T-cell (primary cell): ENCODE data around the gene TWIST2. TPM values are rescaled to one million over a fixed set of nuclear protein-coding genes. Genes with fewer than 3 reads are reported as not detected.

Experiments used
- ATAC-seq, 4 experiments: fragments of 200-7000 bp in 3 of 4; fragments of 150-1000 bp in 1 of 4; cut with Tn5 transposase; replicated peaks in 1 of 4; 1 replicate in 3 of 4; 2 replicates in 1 of 4; pipeline ENCODE4 v1.10.0; 2021; ENCODE audit warnings: moderate library complexity in 3 of 4, mild to moderate bottlenecking in 2 of 4, moderate number of reproducible peaks in 1 of 4
- CTCF ChIA-PET, 2 donors: fragments of 300-600 bp; sonication (Branson Sonifier 250); formaldehyde crosslinking; loops; one replicate each; lab custom pipeline; 2022; ENCODE audit warnings: antibody characterized with exemption in 2 of 2; lab: Charles Lee
- POLR2A ChIA-PET, 2 donors: fragments of 300-600 bp; sonication (Branson Sonifier 250); formaldehyde crosslinking; loops; one replicate each; lab custom pipeline; 2022; ENCODE audit warnings: antibody characterized with exemption in 2 of 2; lab: Charles Lee
- DNase-seq, 35 experiments: peaks; one replicate each; pipeline versions ENCODE4 v3.0.0 to v3.0.0-alpha.2; 2013 to 2023
- H3K27ac ChIP-seq: one replicate; pipeline ENCODE4 v1.5.1; 2013; ENCODE audit warnings: low read length
- H3K27me3 ChIP-seq, 2 experiments: replicated peaks in 1 of 2; 1 replicate in 1 of 2; 2 replicates in 1 of 2; pipeline versions ENCODE4 v1.6.1 to v1.7.0; 2013; ENCODE audit warnings: low read length in 1 of 2, mixed read lengths in 1 of 2; ENCODE audit not compliant: control insufficient read depth in 2 of 2, insufficient read depth in 2 of 2; ENCODE audit errors: extremely low read depth in 1 of 2
- H3K36me3 ChIP-seq, 2 donors: 1 replicate in 1 of 2; 2 replicates in 1 of 2; pipeline versions ENCODE4 v1.6.1 to v1.7.0; 2013; ENCODE audit warnings: low read length in 1 of 2; ENCODE audit not compliant: control insufficient read depth in 2 of 2, insufficient read depth in 1 of 2; ENCODE audit errors: extremely low read depth in 1 of 2
- H3K4me1 ChIP-seq, 2 experiments: 1 replicate in 1 of 2; 2 replicates in 1 of 2; pipeline versions ENCODE4 v1.6.1 to v1.7.0; 2013; ENCODE audit warnings: low read length in 2 of 2, mixed read lengths in 1 of 2; ENCODE audit not compliant: insufficient read depth in 2 of 2, control insufficient read depth in 1 of 2; ENCODE audit errors: extremely low read depth in 1 of 2
- H3K4me3 ChIP-seq, 2 donors: 1 replicate in 1 of 2; 2 replicates in 1 of 2; pipeline versions ENCODE4 v1.5.1 to v1.7.0; 2013; ENCODE audit warnings: mild to moderate bottlenecking in 2 of 2, low read length in 1 of 2, moderate library complexity in 1 of 2; ENCODE audit not compliant: control insufficient read depth in 1 of 2; ENCODE audit errors: extremely low read depth in 1 of 2
- H3K9me3 ChIP-seq: 2 replicates; pipeline ENCODE4 v1.7.0; 2013
- H3K27ac Mint-ChIP-seq, 2 donors: one replicate each; pipeline ENCODE4 v1.8.0; 2020 to 2021; ENCODE audit warnings: mild to moderate bottlenecking in 2 of 2, mixed read lengths in 2 of 2
- H3K27me3 Mint-ChIP-seq, 2 donors: one replicate each; pipeline ENCODE4 v1.8.0; 2021 to 2022; ENCODE audit warnings: mixed read lengths in 2 of 2
- H3K36me3 Mint-ChIP-seq: one replicate; pipeline ENCODE4 v1.8.0; 2021; ENCODE audit warnings: mixed read lengths
- H3K4me1 Mint-ChIP-seq, 3 donors: one replicate each; pipeline ENCODE4 v1.8.0; 2020 to 2022; ENCODE audit warnings: mixed read lengths in 3 of 3, mild to moderate bottlenecking in 1 of 3
- H3K4me3 Mint-ChIP-seq, 3 donors: one replicate each; pipeline ENCODE4 v1.8.0; 2020 to 2022; ENCODE audit warnings: mild to moderate bottlenecking in 3 of 3, mixed read lengths in 3 of 3, moderate library complexity in 3 of 3
- H3K9me3 Mint-ChIP-seq, 3 donors: one replicate each; pipeline ENCODE4 v1.8.0; 2020 to 2022; ENCODE audit warnings: mixed read lengths in 3 of 3
- WGBS: methylation state at CpG from one replicate; pipeline ENCODE4 v1.1.5; 2013; ENCODE audit warnings: missing lambda C conversion rate; ENCODE audit not compliant: insufficient coverage; 5-methylcytosine and 5-hydroxymethylcytosine counted together
- total RNA-seq, 35 experiments: library from RNA in 6 of 35; stranded (reverse) in 6 of 35; fragments of 120-200 nt in 1 of 35; gene quantifications; one replicate each; pipeline versions ENCODE4 v1.2.1 to v1.2.4 and lab custom pipeline; 2013 to 2026

The TWIST2 gene
- total RNA-seq, 5 donors from 2014 or later (not counting 1 experiment from before 2014, with no cell fraction given), result not detected

DNA sequence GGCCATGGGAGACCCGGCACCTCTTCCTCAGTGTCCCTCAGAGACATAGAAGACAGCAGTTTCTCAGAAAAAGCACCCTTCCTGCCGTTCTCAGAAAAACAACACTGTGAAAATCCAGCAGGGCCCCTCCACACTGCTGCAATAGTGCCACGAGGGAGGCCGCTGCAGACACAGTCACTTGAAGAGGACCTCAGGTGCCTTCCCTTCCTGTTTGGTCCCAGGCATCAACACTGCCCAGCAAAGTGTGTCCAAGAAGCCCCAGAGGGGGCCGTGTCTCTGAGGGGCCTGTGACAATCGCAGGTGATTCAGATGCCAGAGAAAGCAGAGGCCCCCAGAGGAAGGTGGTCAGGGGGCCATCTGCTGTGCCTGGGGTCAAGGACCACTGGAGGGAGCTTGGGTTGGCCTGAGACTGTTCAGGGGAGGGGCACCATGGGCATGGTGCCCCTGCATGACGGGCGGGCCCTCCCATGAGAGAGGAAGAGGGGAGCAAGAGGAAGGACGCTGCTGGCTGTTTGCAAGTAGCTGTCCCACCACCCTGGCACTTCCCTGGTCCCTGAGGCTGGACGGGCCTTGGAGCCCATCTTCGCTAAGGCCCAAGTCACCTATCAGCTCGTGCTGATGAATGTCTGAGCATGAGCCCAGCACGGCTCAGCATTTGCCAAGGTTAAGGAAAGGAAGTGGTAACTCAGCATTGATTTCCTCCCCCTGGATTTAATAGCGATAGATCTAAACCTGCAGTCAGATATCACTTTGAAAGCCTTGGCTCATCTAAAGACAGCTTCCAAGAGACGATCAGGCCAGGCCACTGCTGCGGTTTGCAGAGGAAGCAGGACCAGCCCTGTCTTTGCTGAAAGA lies 9.1 kb downstream of the TWIST2 start:
- Histone ChIP-seq H3K27ac (no peak overlapping the region), H3K9me3 (no peaks in the 10 kb centered on the region), H3K4me1 (no peaks in the 10 kb centered on the region), H3K4me3 (no peak overlapping the region), H3K27me3 (peaks cover 4 to 48% of the 10 kb centered on the region in 2 experiments), H3K36me3 (no peaks in the 10 kb centered on the region)
- H3K4me1 Mint-ChIP-seq, result no peaks in the 10 kb centered on the region
- CTCF ChIA-PET, result no interaction called here
- H3K36me3 Mint-ChIP-seq, result no peaks in the 10 kb centered on the region
- DNase-seq (no peak), ATAC-seq (no peak)
- H3K27me3 Mint-ChIP-seq, result peaks cover 32 to 39% of the 10 kb centered on the region in 2 donors
- H3K9me3 Mint-ChIP-seq, result no peaks in the 10 kb centered on the region
- POLR2A ChIA-PET, result no interaction called here
- 81% methylated on average over 13 of the region's 16 CpGs for WGBS
- no peak overlapping the region for H3K4me3 Mint-ChIP-seq
- H3K27ac Mint-ChIP-seq, result no peak overlapping the region

- Histone ChIP-seq H3K4me1 (no peaks in the 10 kb centered on the region), H3K27me3 (peaks cover 4 to 48% of the 10 kb centered on the region in 2 experiments), H3K36me3 (no peaks in the 10 kb centered on the region), H3K4me3 (no peak overlapping the region), H3K9me3 (no peaks in the 10 kb centered on the region), H3K27ac (no peak overlapping the region)
- Mint-ChIP-seq H3K4me1 (no peaks in the 10 kb centered on the region), H3K9me3 (no peaks in the 10 kb centered on the region), H3K4me3 (no peak overlapping the region), H3K27me3 (peaks cover 27 to 34% of the 10 kb centered on the region in 2 donors), H3K36me3 (no peaks in the 10 kb centered on the region), H3K27ac (no peak overlapping the region)
- ATAC-seq (no peak), DNase-seq (no peak)
- CTCF ChIA-PET, result no interaction called here
- no CpG with 5 or more reads among the region's 4 CpGs for WGBS
- POLR2A ChIA-PET, result no interaction called here
Measured at GRCh38 chr2:238857959-238858358, 10.1 kb downstream of the TWIST2 start.

DNA sequence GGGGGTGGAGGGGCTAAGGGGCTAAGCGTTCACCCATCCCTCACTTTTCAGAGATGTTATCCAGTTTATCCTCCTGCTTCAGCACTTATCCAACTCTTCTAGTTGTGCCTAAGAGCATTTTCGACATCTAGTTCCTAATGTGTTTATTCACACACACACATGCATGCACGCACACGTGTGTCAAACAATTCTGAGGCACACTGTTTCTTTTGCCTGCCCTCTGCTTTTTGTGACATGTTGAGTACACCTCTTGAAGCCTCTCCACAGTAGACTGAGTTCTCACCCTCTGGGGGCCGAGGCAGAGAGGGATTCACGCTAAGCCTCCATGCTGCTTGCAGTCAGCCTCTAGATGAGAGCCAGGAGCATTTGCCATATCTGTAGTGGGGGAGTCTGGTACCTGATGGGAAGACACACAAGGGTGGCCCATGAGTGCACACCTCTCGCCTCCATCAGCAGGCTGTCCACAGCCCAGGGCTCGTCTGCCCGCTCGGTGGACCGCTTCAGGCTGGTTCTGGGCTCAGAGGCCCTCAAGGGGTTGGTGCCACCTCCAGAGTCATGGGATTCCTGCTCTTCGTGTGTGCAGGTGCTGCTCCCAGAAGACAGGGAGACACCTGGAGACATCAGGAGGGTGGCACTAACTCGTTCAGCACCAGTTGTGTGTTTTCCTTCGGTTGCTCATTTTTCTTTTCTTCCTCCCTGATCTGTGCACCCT lies 11.9 kb downstream of the TWIST2 start:
- Histone ChIP-seq H3K4me1 (no peaks in the 10 kb centered on the region), H3K4me3 (no peak overlapping the region), H3K36me3 (no peaks in the 10 kb centered on the region), H3K9me3 (no peaks in the 10 kb centered on the region), H3K27me3 (peaks cover 0 to 55% of the 10 kb centered on the region in 2 experiments), H3K27ac (no peak overlapping the region)
- Mint-ChIP-seq H3K27ac (no peak overlapping the region), H3K9me3 (no peaks in the 10 kb centered on the region), H3K27me3 (peaks cover 18 to 40% of the 10 kb centered on the region in 2 donors), H3K4me1 (no peaks in the 10 kb centered on the region), H3K36me3 (no peaks in the 10 kb centered on the region), H3K4me3 (no peak overlapping the region)
- ChIA-PET CTCF (interaction anchor here in 1 of 2 donors (0.5 kb wide), 1 partner anchor 75 kb away, joined by 3 read pairs; no protein-coding TSS in a partner anchor), POLR2A (interaction anchor here in 1 of 2 donors (0.7 kb wide), 1 partner anchor 663 kb away, joined by 6 read pairs; no protein-coding TSS in a partner anchor)
- no peak for ATAC-seq
- DNase-seq, result no peak
- 69% methylated on average over 13 of the region's 14 CpGs for WGBS

GRCh38 chr2:238861013-238861730 lies 13.3 kb downstream of the TWIST2 start:
- no peak overlapping the region for H3K27ac Mint-ChIP-seq
- 76% methylated on average over 11 of the region's 21 CpGs for WGBS
- H3K9me3 Mint-ChIP-seq, result no peaks in the 10 kb centered on the region
- H3K27ac ChIP-seq, result no peak overlapping the region
- no peaks in the 10 kb centered on the region for H3K4me1 Mint-ChIP-seq
- ChIA-PET POLR2A (no interaction called here), CTCF (no interaction called here)
- no peaks in the 10 kb centered on the region for H3K36me3 Mint-ChIP-seq
- no peak overlapping the region for H3K4me3 Mint-ChIP-seq
- no peaks in the 10 kb centered on the region for H3K4me1 ChIP-seq
- no peak for ATAC-seq
- H3K9me3 ChIP-seq, result no peaks in the 10 kb centered on the region
- no peaks in the 10 kb centered on the region for H3K36me3 ChIP-seq
- DNase-seq, result no peak
- no peak overlapping the region for H3K4me3 ChIP-seq
- peaks cover 0 to 51% of the 10 kb centered on the region in 2 experiments for H3K27me3 ChIP-seq
- H3K27me3 Mint-ChIP-seq, result peaks cover 14 to 31% of the 10 kb centered on the region in 2 donors

GRCh38 chr2:238861766-238862315 lies 14.0 kb downstream of the TWIST2 start:
- Histone ChIP-seq H3K9me3 (no peaks in the 10 kb centered on the region), H3K27me3 (peaks cover 0 to 47% of the 10 kb centered on the region in 2 experiments), H3K36me3 (no peaks in the 10 kb centered on the region), H3K27ac (no peak overlapping the region), H3K4me3 (no peak overlapping the region), H3K4me1 (no peaks in the 10 kb centered on the region)
- no peaks in the 10 kb centered on the region for H3K9me3 Mint-ChIP-seq
- no peaks in the 10 kb centered on the region for H3K36me3 Mint-ChIP-seq
- no peak overlapping the region for H3K4me3 Mint-ChIP-seq
- DNase-seq (no peak), ATAC-seq (no peak)
- H3K4me1 Mint-ChIP-seq, result no peaks in the 10 kb centered on the region
- H3K27me3 Mint-ChIP-seq, result peaks cover 13 to 31% of the 10 kb centered on the region in 2 donors
- CTCF ChIA-PET, result no interaction called here
- WGBS, result 92% methylated on average over 4 of the region's 10 CpGs
- POLR2A ChIA-PET, result no interaction called here
- no peak overlapping the region for H3K27ac Mint-ChIP-seq

- ATAC-seq (no peak), DNase-seq (no peak)
- Mint-ChIP-seq H3K27me3 (peaks cover 14 to 27% of the 10 kb centered on the region in 2 donors), H3K36me3 (no peaks in the 10 kb centered on the region), H3K4me3 (no peak overlapping the region), H3K27ac (no peak overlapping the region), H3K9me3 (no peaks in the 10 kb centered on the region), H3K4me1 (no peaks in the 10 kb centered on the region)
- Histone ChIP-seq H3K4me3 (no peak overlapping the region), H3K9me3 (no peaks in the 10 kb centered on the region), H3K27ac (no peak overlapping the region), H3K36me3 (no peaks in the 10 kb centered on the region), H3K27me3 (peaks cover 0 to 44% of the 10 kb centered on the region in 2 experiments), H3K4me1 (no peaks in the 10 kb centered on the region)
- POLR2A ChIA-PET, result no interaction called here
- WGBS, result 100% methylated on average over 1 of the region's 5 CpGs
- CTCF ChIA-PET, result no interaction called here
Measured at GRCh38 chr2:238862701-238863100, 14.8 kb downstream of the TWIST2 start.
